AG09309 (cell line): ENCODE results near the gene IZUMO1.
A peak's percentile ranks its signal among the peaks of the same experiment; 100 is the strongest.

ENCODE experiments used
- DNase-seq: peaks from one replicate; pipeline ENCODE4 v3.0.0-alpha.2; 2010; ENCODE audit warnings: low read depth
- H3K4me3 ChIP-seq: 2 replicates; pipeline ENCODE4 v1.5.1; 2011; ENCODE audit warnings: mild to moderate bottlenecking, low read depth, low read length, moderate library complexity; ENCODE audit not compliant: control insufficient read depth
- TF ChIP-seq, protein P1 (sequence below): IDR thresholded peaks from 2 replicates; pipeline ENCODE4 v1.5.1; 2011; ENCODE audit warnings: mild to moderate bottlenecking, low read depth, low read length, inconsistent platforms; ENCODE audit not compliant: insufficient read depth, control insufficient read depth; ENCODE audit errors: missing control alignments

IZUMO1 gene

DNA sequence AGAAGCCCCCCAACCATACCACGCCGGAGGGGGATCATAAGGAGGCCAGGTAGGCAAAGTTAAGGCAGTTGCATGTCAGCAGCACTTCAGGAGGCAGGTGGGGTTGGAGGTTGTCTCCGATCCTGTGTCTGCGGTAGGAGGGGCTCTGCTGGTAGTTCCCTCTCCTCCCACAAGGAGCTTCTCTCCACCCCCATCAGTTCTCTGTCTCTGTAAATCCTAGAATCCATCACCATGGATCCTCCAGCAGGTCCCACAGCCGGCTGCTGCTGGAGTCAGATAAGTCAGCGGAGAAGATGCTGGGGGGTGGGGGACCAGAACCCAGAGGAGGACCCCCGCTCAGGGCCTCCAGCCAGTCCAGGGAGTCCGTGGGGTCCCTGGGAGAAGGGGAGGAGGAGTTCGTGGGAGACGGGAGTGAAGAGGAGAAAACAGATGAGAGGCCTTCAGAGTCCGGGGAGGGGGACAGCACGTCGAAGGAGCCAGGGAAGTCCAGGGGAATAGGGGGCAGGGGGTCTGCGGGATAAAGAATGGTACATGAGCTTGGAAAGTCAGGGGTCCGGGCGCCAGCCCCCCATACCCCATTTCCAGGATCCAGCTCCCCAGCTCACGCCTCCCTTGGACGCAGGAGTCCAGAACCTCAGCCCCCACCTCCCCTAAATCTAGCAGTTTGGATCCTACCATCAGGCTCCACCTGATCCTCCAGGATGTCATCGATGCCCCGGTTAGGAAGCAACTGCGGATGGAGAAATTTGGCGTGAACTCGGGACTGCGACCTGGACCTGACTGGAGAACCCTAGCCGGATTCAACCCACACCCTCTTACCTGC, 33.5 kb downstream of the IZUMO1 start:
- TF ChIP-seq, protein P1, sequence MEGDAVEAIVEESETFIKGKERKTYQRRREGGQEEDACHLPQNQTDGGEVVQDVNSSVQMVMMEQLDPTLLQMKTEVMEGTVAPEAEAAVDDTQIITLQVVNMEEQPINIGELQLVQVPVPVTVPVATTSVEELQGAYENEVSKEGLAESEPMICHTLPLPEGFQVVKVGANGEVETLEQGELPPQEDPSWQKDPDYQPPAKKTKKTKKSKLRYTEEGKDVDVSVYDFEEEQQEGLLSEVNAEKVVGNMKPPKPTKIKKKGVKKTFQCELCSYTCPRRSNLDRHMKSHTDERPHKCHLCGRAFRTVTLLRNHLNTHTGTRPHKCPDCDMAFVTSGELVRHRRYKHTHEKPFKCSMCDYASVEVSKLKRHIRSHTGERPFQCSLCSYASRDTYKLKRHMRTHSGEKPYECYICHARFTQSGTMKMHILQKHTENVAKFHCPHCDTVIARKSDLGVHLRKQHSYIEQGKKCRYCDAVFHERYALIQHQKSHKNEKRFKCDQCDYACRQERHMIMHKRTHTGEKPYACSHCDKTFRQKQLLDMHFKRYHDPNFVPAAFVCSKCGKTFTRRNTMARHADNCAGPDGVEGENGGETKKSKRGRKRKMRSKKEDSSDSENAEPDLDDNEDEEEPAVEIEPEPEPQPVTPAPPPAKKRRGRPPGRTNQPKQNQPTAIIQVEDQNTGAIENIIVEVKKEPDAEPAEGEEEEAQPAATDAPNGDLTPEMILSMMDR: peak; percentile 21
- DNase-seq: no peak
- H3K4me3 ChIP-seq: peak overlapping the region; percentile 86

DNA sequence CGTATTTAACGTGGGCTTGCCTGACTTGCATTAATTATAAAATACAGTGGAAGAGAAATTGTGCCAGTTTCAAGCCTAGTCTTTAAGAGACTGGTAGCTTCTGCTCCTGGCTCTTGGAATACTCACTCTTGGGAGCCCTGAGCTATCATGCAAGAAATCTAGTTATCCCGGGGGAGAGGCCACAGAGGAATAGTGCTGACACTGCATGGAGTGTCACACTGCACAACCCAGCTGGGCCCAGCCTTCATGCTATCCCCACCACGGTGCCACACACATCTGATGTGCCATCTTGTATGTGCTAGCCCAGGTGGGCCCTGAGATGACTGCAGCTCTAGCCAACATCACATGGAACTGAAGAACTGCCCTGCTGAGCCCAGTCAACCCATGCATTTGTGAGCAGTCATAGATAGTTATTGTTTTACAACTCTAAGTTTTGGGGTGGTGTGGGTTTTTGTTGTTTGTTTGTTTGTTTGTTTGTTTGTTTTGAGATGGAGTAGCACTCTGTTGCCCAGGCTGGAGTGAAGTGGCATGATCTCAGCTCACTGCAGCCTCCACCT, 35.5 kb downstream of the IZUMO1 start:
- TF ChIP-seq, protein P1: no peak
- DNase-seq: no peak
- H3K4me3 ChIP-seq: no peak overlapping the region

DNA sequence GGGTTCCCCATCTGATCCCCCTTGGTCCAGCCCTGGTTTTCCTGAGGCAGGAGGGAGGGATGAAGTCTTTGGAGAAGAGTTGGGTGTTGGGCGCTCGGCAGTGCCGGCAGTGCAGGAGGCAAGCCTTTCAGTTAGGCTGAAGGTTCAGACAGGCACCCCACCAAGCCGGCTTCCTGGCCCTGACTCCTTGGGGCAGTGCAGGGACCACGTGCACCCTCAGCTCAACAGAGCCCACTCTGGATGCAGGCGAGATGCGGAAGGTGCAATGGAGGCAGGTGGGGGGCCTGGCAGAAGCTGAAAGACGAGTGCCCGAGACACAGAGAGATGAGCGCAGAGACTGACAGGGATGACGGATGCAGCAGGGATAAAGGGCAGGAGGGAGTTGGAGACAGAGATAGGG, 38.2 kb downstream of the IZUMO1 start:
- no peak overlapping the region for H3K4me3 ChIP-seq
- TF ChIP-seq, protein P1: no peak
- DNase-seq: no peak

DNA sequence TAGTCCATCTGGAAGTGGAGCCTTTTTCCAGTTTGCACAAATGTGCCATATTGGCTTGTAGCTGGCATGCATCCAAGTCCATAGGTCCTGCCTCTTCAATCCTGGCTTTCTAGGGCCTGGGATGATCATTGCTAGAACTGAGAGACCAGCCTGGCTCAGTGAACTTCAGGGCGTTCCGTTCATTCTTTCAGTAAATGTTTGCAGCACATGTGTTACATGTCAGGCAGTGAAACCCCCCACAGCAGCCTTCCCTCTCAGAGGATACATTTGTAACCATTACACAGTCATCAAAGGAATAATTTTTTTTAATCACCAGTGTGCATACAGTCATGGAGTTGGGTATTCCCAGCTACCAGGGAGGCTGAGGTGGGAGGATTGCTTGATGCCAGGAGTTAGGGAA, 41.3 kb downstream of the IZUMO1 start:
- H3K4me3 ChIP-seq: no peak overlapping the region
- TF ChIP-seq, protein P1: no peak
- DNase-seq: no peak

DNA sequence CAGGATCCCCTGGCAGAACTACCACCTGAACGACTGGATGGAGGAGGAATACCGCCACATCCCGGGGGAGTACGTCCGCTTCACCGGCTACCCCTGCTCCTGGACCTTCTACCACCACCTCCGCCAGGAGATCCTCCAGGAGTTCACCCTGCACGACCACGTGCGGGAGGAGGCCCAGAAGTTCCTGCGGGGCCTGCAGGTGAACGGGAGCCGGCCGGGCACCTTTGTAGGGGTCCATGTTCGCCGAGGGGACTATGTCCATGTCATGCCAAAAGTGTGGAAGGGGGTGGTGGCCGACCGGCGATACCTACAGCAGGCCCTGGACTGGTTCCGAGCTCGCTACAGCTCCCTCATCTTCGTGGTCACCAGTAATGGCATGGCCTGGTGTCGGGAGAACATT, 43.4 kb downstream of the IZUMO1 start:
- TF ChIP-seq, protein P1: no peak
- no peak overlapping the region for H3K4me3 ChIP-seq
- no peak for DNase-seq

DNA sequence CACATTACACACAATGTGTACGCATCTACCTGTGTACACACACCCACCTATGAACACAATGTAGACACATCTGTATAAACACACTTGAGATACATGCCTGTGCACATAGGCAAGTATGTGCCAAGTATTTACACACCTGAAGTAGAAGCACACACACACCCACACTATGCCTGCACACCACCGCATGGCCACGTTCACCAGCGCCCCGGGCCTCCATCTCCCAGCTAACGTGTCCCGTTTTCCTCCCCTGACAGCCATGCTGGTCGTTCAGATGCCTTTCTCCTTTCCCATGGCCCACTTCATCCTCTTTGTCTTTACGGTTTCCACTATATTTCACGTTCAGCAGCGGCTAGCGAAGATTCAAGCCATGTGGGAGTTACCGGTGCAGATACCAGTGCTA, 44.0 kb downstream of the IZUMO1 start:
- H3K4me3 ChIP-seq: no peak overlapping the region
- TF ChIP-seq, protein P1: no peak
- no peak for DNase-seq
